Mesendoderm (in vitro differentiated cells): ENCODE results near the gene DCDC2.
"Not testable (repeated sequence)": the region's sequence is repeated elsewhere in the genome, so short reads cannot be mapped to it uniquely, and the experiment has no call there.

Experiments
- DNase-seq: peaks from one replicate; pipeline ENCODE4 v3.0.0; 2013
- H2AK5ac ChIP-seq: 2 replicates; pipeline ENCODE4 v1.6.1; 2013; ENCODE audit warnings: low read length, inconsistent platforms
- H2BK120ac ChIP-seq: 2 replicates; pipeline ENCODE4 v1.6.1; 2013; ENCODE audit warnings: low read depth, mild to moderate bottlenecking, low read length, moderate library complexity, mixed read lengths
- H2BK15ac ChIP-seq: replicated peaks from 2 replicates; pipeline ENCODE4 v1.6.1; 2013; ENCODE audit warnings: low read depth, mild to moderate bottlenecking, moderate library complexity
- H2BK5ac ChIP-seq: 2 replicates; pipeline ENCODE4 v1.6.1; 2013; ENCODE audit warnings: low read length, inconsistent platforms
- H3K18ac ChIP-seq: 2 replicates; pipeline ENCODE4 v1.6.1; 2013; ENCODE audit warnings: mild to moderate bottlenecking, low read length, mixed read lengths
- H3K23ac ChIP-seq: one replicate; pipeline ENCODE4 v1.6.1; 2013; ENCODE audit warnings: low read length
- H3K27ac ChIP-seq: 2 replicates; pipeline ENCODE4 v1.5.1; 2013; ENCODE audit warnings: low read depth, mild to moderate bottlenecking, inconsistent platforms, low read length, moderate library complexity
- H3K27me3 ChIP-seq: 2 replicates; pipeline ENCODE4 v1.6.1; 2013; ENCODE audit warnings: low read length, control low read depth, mild to moderate bottlenecking, inconsistent platforms; ENCODE audit not compliant: insufficient read depth, poor library complexity
- H3K36me3 ChIP-seq: 2 replicates; pipeline ENCODE4 v1.6.1; 2013; ENCODE audit warnings: low read length, inconsistent platforms; ENCODE audit not compliant: control insufficient read depth, insufficient read depth
- H3K4ac ChIP-seq: one replicate; pipeline ENCODE4 v1.6.1; 2013; ENCODE audit warnings: low read depth, mild to moderate bottlenecking, low read length, moderate library complexity
- H3K4me1 ChIP-seq: 2 replicates; pipeline ENCODE4 v1.6.1; 2013; ENCODE audit warnings: low read depth, low read length, inconsistent platforms; ENCODE audit not compliant: control insufficient read depth
- H3K4me2 ChIP-seq: 2 replicates; pipeline ENCODE4 v1.6.1; 2013; ENCODE audit warnings: low read length
- H3K4me3 ChIP-seq: 2 replicates; pipeline ENCODE4 v1.5.1; 2013; ENCODE audit warnings: mild to moderate bottlenecking, low read length
- H3K56ac ChIP-seq: one replicate; pipeline ENCODE4 v1.6.1; 2013; ENCODE audit warnings: low read length
- H3K79me1 ChIP-seq: 2 replicates; pipeline ENCODE4 v1.6.1; 2013; ENCODE audit warnings: low read length, inconsistent platforms
- H3K79me2 ChIP-seq: 2 replicates; pipeline ENCODE4 v1.6.1; 2013; ENCODE audit warnings: mild to moderate bottlenecking, low read length; ENCODE audit not compliant: control insufficient read depth, insufficient read depth
- H3K9ac ChIP-seq: 2 replicates; pipeline ENCODE4 v1.6.1; 2013; ENCODE audit warnings: low read length, inconsistent platforms
- H4K5ac ChIP-seq: one replicate; pipeline ENCODE4 v1.6.1; 2013; ENCODE audit warnings: low read length
- H4K8ac ChIP-seq: one replicate; pipeline ENCODE4 v1.6.1; 2013; ENCODE audit warnings: low read depth, mild to moderate bottlenecking, control low read depth, low read length, moderate library complexity
- WGBS: extraction: QIAGEN DNeasy Blood & Tissue Kit; methylation state at CpG from one replicate; pipeline ENCODE4 v1.1.7; 2013; ENCODE audit warnings: low lambda C conversion rate, missing lambda C conversion rate; ENCODE audit not compliant: insufficient coverage; ENCODE audit errors: extremely low coverage; 5-methylcytosine and 5-hydroxymethylcytosine counted together

DCDC2 gene

GRCh38 chr6:24146871-24147270, 211.0 kb downstream of the DCDC2 start:
- Histone ChIP-seq H3K56ac (no peak overlapping the region), H3K4me3 (no peak overlapping the region), H3K36me3 (no peaks in the 10 kb centered on the region), H3K4me2 (no peak overlapping the region), H3K4ac (no peak overlapping the region), H3K27me3 (no peaks in the 10 kb centered on the region), H2BK5ac (no peak overlapping the region), H2AK5ac (no peak overlapping the region), H4K8ac (no peak overlapping the region), H3K23ac (no peak overlapping the region), H3K4me1 (no peaks in the 10 kb centered on the region), H3K9ac (no peak overlapping the region), H4K5ac (no peak overlapping the region), H2BK120ac (no peak overlapping the region), H3K18ac (no peak overlapping the region), H3K79me1 (no peaks in the 10 kb centered on the region), H2BK15ac (no peak overlapping the region), H3K79me2 (no peaks in the 10 kb centered on the region), H3K27ac (no peak overlapping the region)
- DNase-seq, result no peak
- no CpG with 5 or more reads among the region's 3 CpGs for WGBS

- no peak for DNase-seq
- no peak overlapping the region for H3K4me2 ChIP-seq
- H3K18ac ChIP-seq, result no peak overlapping the region
- H3K23ac ChIP-seq, result no peak overlapping the region
- H4K8ac ChIP-seq, result no peak overlapping the region
- H3K79me1 ChIP-seq, result no peaks in the 10 kb centered on the region
- no peak overlapping the region for H2AK5ac ChIP-seq
- H3K27ac ChIP-seq, result no peak overlapping the region
- H3K4ac ChIP-seq, result no peak overlapping the region
- H3K56ac ChIP-seq, result no peak overlapping the region
- no peak overlapping the region for H4K5ac ChIP-seq
- WGBS, result no CpG with 5 or more reads among the region's 9 CpGs
- H2BK5ac ChIP-seq, result no peak overlapping the region
- H3K27me3 ChIP-seq, result no peaks in the 10 kb centered on the region
- H3K4me1 ChIP-seq, result no peaks in the 10 kb centered on the region
- no peak overlapping the region for H2BK15ac ChIP-seq
- no peaks in the 10 kb centered on the region for H3K79me2 ChIP-seq
- H3K36me3 ChIP-seq, result no peaks in the 10 kb centered on the region
- H3K4me3 ChIP-seq, result no peak overlapping the region
- H2BK120ac ChIP-seq, result no peak overlapping the region
- H3K9ac ChIP-seq, result no peak overlapping the region
Observed at GRCh38 chr6:24145690-24146131, 212.1 kb downstream of the DCDC2 start.

- DNase-seq, H3K79me1 ChIP-seq, H3K4me3 ChIP-seq, H2AK5ac ChIP-seq, H2BK15ac ChIP-seq, H3K36me3 ChIP-seq, H3K56ac ChIP-seq, H4K5ac ChIP-seq, H3K4me1 ChIP-seq, H4K8ac ChIP-seq, H3K27ac ChIP-seq, H3K79me2 ChIP-seq, H3K9ac ChIP-seq, H3K4ac ChIP-seq, H3K27me3 ChIP-seq, H3K18ac ChIP-seq, H3K23ac ChIP-seq, H2BK120ac ChIP-seq, H2BK5ac ChIP-seq, H3K4me2 ChIP-seq: not testable (repeated sequence)
- no CpG with 5 or more reads among the region's 8 CpGs for whole genome bisulfite sequencing
Observed at GRCh38 chr6:24142733-24143132, 215.1 kb downstream of the DCDC2 start.

- no peak overlapping the region for H3K27ac ChIP-seq
- no peaks in the 10 kb centered on the region for H3K36me3 ChIP-seq
- no peak overlapping the region for H3K18ac ChIP-seq
- no peaks in the 10 kb centered on the region for H3K79me2 ChIP-seq
- H2BK15ac ChIP-seq, result no peak overlapping the region
- no peak overlapping the region for H2BK5ac ChIP-seq
- H3K4ac ChIP-seq, result no peak overlapping the region
- DNase-seq, result no peak
- no CpG with 5 or more reads among the region's 13 CpGs for WGBS
- H3K4me3 ChIP-seq, result no peak overlapping the region
- H3K4me2 ChIP-seq, result no peak overlapping the region
- no peak overlapping the region for H4K5ac ChIP-seq
- no peaks in the 10 kb centered on the region for H3K4me1 ChIP-seq
- H3K23ac ChIP-seq, result no peak overlapping the region
- no peak overlapping the region for H3K9ac ChIP-seq
- H3K27me3 ChIP-seq, result no peaks in the 10 kb centered on the region
- H3K79me1 ChIP-seq, result no peaks in the 10 kb centered on the region
- H2BK120ac ChIP-seq, result no peak overlapping the region
- no peak overlapping the region for H2AK5ac ChIP-seq
- no peak overlapping the region for H4K8ac ChIP-seq
- H3K56ac ChIP-seq, result no peak overlapping the region
Observed at GRCh38 chr6:24140591-24140990, 217.3 kb downstream of the DCDC2 start.

GRCh38 chr6:24139639-24140038, 218.2 kb downstream of the DCDC2 start:
- no peak overlapping the region for H2BK120ac ChIP-seq
- H3K79me1 ChIP-seq, result no peaks in the 10 kb centered on the region
- no peak overlapping the region for H3K9ac ChIP-seq
- no peak overlapping the region for H3K4ac ChIP-seq
- H2BK15ac ChIP-seq, result no peak overlapping the region
- no peak overlapping the region for H2AK5ac ChIP-seq
- no peak overlapping the region for H3K4me3 ChIP-seq
- no peaks in the 10 kb centered on the region for H3K27me3 ChIP-seq
- no peak overlapping the region for H3K27ac ChIP-seq
- no peak overlapping the region for H4K8ac ChIP-seq
- no peak overlapping the region for H3K23ac ChIP-seq
- no peak overlapping the region for H3K18ac ChIP-seq
- H3K4me2 ChIP-seq, result no peak overlapping the region
- no peak for DNase-seq
- no peaks in the 10 kb centered on the region for H3K4me1 ChIP-seq
- H3K36me3 ChIP-seq, result no peaks in the 10 kb centered on the region
- H4K5ac ChIP-seq, result no peak overlapping the region
- no CpG with 5 or more reads among the region's 2 CpGs for WGBS
- no peaks in the 10 kb centered on the region for H3K79me2 ChIP-seq
- H2BK5ac ChIP-seq, result no peak overlapping the region
- H3K56ac ChIP-seq, result no peak overlapping the region

GRCh38 chr6:24139080-24139479, 218.8 kb downstream of the DCDC2 start:
- Histone ChIP-seq H3K79me1 (no peaks in the 10 kb centered on the region), H3K79me2 (no peaks in the 10 kb centered on the region), H3K36me3 (no peaks in the 10 kb centered on the region), H3K27me3 (no peaks in the 10 kb centered on the region), H3K4me2 (no peak overlapping the region), H3K56ac (no peak overlapping the region), H2AK5ac (no peak overlapping the region), H2BK5ac (no peak overlapping the region), H3K23ac (no peak overlapping the region), H2BK15ac (no peak overlapping the region), H3K4ac (no peak overlapping the region), H4K8ac (no peak overlapping the region), H3K9ac (no peak overlapping the region), H3K27ac (no peak overlapping the region), H3K4me3 (no peak overlapping the region), H3K18ac (no peak overlapping the region), H4K5ac (no peak overlapping the region), H2BK120ac (no peak overlapping the region), H3K4me1 (no peaks in the 10 kb centered on the region)
- no peak for DNase-seq
- WGBS, result no CpG with 5 or more reads among the region's 2 CpGs
